ENCODE results near the gene MIEF1.

Gene MIEF1

GRCh38 chr22:39473851-39474250, 28.2 kb upstream of the MIEF1 start (continued):
- TF ChIP-seq CSDC2 (CRISPR knock-in tag; IDR thresholded peaks at IDR 0.05), result no peak
- TF ChIP-seq BACH2 (CRISPR knock-in tag; IDR thresholded peaks at IDR 0.05; ENCODE audit: borderline replicate concordance), result no peak
- no peak for TF ChIP-seq ZNF565 (CRISPR knock-in tag; conservative IDR thresholded peaks at IDR 0.05; ENCODE audit: low read depth)
- TF ChIP-seq PPARA (CRISPR knock-in tag; IDR thresholded peaks at IDR 0.05; ENCODE audit: borderline replicate concordance), result no peak

DNA sequence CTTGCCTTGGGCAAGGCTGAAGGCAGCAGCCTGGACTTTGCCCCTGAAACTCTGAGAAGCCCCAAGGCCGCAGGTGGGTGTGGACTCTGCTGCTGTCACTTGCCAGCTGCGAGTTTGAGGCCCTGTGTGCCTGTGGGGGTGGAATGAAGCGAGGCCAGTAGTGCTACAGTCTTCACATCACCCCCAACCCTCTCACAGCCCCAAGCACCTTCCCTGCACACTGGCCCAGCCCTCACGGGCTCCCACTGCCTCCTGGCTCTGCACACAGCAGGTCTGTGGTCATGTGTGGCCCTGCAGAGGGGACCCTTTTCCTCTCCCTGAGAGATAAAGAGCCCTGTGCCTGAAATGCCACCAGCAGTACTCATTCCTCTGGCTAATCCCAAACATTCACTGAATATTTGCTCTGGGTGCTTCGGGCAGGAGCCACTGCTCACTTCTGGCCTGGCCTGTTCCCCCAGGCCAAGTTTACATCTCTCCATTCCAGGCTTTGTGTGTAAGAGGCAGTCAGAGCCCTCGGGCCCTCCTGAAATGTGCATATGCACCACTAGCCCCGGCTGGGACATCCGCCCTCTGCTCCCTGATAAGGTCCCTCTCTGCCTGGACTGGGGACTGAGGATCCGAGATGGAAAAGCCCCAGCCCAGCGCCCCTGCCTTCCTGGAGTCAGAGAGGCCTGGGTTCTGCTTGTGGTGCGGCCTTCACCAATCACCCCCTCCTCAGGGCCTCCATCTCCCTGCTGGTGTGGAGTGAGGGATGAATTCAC, 27.6 kb upstream of the MIEF1 start:
- TF ChIP-seq ZFP30 (CRISPR knock-in tag; IDR thresholded peaks at IDR 0.05), result no peak
- no peak for TF ChIP-seq OSR1 (CRISPR knock-in tag; IDR thresholded peaks at IDR 0.05)
- no peak for TF ChIP-seq SNAI2 (CRISPR knock-in tag; IDR thresholded peaks at IDR 0.05)
- no peak for TF ChIP-seq TOX (CRISPR knock-in tag; IDR thresholded peaks at IDR 0.05; ENCODE audit: borderline replicate concordance)
- TF ChIP-seq ZNF70 (CRISPR knock-in tag; IDR thresholded peaks at IDR 0.05), result no peak
- no peak for TF ChIP-seq ESRRG (CRISPR knock-in tag; IDR thresholded peaks at IDR 0.05)
- no peak for TF ChIP-seq CSDC2 (CRISPR knock-in tag; IDR thresholded peaks at IDR 0.05)
- no peak for TF ChIP-seq GLIS3 (CRISPR knock-in tag; IDR thresholded peaks at IDR 0.05)

GRCh38 chr22:39475337-39475736, 26.8 kb upstream of the MIEF1 start:
- ATAC-seq, result no peak
- no peak for TF ChIP-seq ZFP3 (CRISPR knock-in tag; IDR thresholded peaks at IDR 0.05)
- no peak for TF ChIP-seq ESRRG (CRISPR knock-in tag; IDR thresholded peaks at IDR 0.05)
- TF ChIP-seq OSR1 (CRISPR knock-in tag; IDR thresholded peaks at IDR 0.05), result no peak
- TF ChIP-seq CSRNP3 (CRISPR knock-in tag; IDR thresholded peaks at IDR 0.05), result no peak
- no peak for TF ChIP-seq ARNTL (CRISPR knock-in tag; IDR thresholded peaks at IDR 0.05; ENCODE audit: borderline replicate concordance, low read depth)
- no peak for TF ChIP-seq BACH2 (CRISPR knock-in tag; IDR thresholded peaks at IDR 0.05; ENCODE audit: borderline replicate concordance)
- no peak for TF ChIP-seq ZNF8 (CRISPR knock-in tag; IDR thresholded peaks at IDR 0.05)
- no peak for TF ChIP-seq TOX (CRISPR knock-in tag; IDR thresholded peaks at IDR 0.05; ENCODE audit: borderline replicate concordance)
- TF ChIP-seq TCF4 (CRISPR knock-in tag; IDR thresholded peaks at IDR 0.05; ENCODE audit: borderline replicate concordance), result no peak

More for the DNA sequence above, 27.6 kb upstream of the MIEF1 start:
- ATAC-seq, result no peak

DNA sequence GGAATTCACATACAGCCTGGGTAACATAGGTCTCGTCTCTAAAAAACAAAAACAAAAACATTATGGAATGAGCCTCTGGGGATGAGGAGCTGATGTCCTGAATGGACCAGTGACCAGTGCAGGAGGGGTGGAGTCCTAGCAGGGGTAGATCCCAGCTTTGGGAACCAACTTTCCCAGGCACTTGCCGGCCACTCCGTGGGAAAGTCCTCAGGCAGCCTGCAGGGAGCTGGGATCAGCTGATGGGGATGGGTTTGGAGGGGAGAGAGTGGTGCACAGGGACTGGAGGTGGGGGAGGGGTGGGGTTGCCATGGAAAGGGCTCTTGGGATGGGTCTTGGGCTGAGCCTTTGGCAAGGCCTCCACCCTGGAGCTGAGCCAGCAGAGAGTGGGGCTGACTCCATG, 26.2 kb upstream of the MIEF1 start:
- TF ChIP-seq ARNTL (CRISPR knock-in tag; IDR thresholded peaks at IDR 0.05; ENCODE audit: borderline replicate concordance, low read depth) (no peak), TOX (CRISPR knock-in tag; IDR thresholded peaks at IDR 0.05; ENCODE audit: borderline replicate concordance) (no peak), OSR1 (CRISPR knock-in tag; IDR thresholded peaks at IDR 0.05) (no peak), SNAI2 (CRISPR knock-in tag; IDR thresholded peaks at IDR 0.05) (no peak), ZFP3 (CRISPR knock-in tag; IDR thresholded peaks at IDR 0.05) (no peak), RARB (CRISPR knock-in tag; IDR thresholded peaks at IDR 0.05) (no peak), ZNF70 (CRISPR knock-in tag; IDR thresholded peaks at IDR 0.05) (no peak), ZNF565 (CRISPR knock-in tag; conservative IDR thresholded peaks at IDR 0.05; ENCODE audit: low read depth) (no peak), ZC3H10 (CRISPR knock-in tag; IDR thresholded peaks at IDR 0.05) (no peak), PATZ1 (CRISPR knock-in tag; IDR thresholded peaks at IDR 0.05; ENCODE audit: borderline replicate concordance) (no peak), ZFP30 (CRISPR knock-in tag; IDR thresholded peaks at IDR 0.05) (no peak), CREB5 (CRISPR knock-in tag; IDR thresholded peaks at IDR 0.05; ENCODE audit: low read depth) (no peak), TCF4 (CRISPR knock-in tag; IDR thresholded peaks at IDR 0.05; ENCODE audit: borderline replicate concordance) (no peak)
- TF ChIP-seq, protein P1, sequence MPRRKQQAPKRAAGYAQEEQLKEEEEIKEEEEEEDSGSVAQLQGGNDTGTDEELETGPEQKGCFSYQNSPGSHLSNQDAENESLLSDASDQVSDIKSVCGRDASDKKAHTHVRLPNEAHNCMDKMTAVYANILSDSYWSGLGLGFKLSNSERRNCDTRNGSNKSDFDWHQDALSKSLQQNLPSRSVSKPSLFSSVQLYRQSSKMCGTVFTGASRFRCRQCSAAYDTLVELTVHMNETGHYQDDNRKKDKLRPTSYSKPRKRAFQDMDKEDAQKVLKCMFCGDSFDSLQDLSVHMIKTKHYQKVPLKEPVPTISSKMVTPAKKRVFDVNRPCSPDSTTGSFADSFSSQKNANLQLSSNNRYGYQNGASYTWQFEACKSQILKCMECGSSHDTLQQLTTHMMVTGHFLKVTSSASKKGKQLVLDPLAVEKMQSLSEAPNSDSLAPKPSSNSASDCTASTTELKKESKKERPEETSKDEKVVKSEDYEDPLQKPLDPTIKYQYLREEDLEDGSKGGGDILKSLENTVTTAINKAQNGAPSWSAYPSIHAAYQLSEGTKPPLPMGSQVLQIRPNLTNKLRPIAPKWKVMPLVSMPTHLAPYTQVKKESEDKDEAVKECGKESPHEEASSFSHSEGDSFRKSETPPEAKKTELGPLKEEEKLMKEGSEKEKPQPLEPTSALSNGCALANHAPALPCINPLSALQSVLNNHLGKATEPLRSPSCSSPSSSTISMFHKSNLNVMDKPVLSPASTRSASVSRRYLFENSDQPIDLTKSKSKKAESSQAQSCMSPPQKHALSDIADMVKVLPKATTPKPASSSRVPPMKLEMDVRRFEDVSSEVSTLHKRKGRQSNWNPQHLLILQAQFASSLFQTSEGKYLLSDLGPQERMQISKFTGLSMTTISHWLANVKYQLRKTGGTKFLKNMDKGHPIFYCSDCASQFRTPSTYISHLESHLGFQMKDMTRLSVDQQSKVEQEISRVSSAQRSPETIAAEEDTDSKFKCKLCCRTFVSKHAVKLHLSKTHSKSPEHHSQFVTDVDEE (CRISPR knock-in tag; IDR thresholded peaks at IDR 0.05), result no peak
- ATAC-seq, result no peak

Data from SK-N-SH treated with all-trans-retinoic acid at 6 μM for 48 hours (cell line).